ENCODE measurements around the gene PDE1A.

DNA sequence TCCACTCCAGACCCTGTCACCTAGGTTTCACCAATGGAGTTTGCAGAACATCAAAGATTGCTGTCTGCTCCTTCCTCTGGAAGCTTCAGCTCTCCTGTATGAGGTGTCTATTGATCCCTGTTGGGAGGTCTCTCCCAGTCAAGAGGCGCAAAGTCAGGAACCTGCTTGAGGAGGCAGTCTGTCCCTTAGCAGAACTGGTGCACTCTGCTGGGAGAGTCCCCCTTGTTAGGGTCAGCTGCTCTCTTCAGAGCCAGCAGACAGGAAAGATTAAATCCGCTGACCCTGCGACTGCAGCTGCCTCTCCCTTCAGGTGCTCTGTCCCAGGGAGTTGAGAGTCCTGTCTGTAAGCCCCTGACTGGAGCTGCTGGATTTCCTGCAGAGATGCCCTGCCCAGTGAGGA is 245.5 kb downstream of the PDE1A start:
- TF ChIP-seq, protein P1, sequence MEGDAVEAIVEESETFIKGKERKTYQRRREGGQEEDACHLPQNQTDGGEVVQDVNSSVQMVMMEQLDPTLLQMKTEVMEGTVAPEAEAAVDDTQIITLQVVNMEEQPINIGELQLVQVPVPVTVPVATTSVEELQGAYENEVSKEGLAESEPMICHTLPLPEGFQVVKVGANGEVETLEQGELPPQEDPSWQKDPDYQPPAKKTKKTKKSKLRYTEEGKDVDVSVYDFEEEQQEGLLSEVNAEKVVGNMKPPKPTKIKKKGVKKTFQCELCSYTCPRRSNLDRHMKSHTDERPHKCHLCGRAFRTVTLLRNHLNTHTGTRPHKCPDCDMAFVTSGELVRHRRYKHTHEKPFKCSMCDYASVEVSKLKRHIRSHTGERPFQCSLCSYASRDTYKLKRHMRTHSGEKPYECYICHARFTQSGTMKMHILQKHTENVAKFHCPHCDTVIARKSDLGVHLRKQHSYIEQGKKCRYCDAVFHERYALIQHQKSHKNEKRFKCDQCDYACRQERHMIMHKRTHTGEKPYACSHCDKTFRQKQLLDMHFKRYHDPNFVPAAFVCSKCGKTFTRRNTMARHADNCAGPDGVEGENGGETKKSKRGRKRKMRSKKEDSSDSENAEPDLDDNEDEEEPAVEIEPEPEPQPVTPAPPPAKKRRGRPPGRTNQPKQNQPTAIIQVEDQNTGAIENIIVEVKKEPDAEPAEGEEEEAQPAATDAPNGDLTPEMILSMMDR (IDR thresholded peaks at IDR 0.05): no peak
- TF ChIP-seq POLR2A (IDR thresholded peaks at IDR 0.05): no peak
